DOHH2 (cell line): ENCODE data around the gene ENDOD1.

Experiments
- H3F3A ChIP-seq: fragments of 200-600 bp; sonication (generic), shearing (Covaris generic); 2 replicates; pipeline ENCODE4 v1.6.0; 2016; ENCODE audit warnings: antibody characterized with exemption, mild to moderate bottlenecking; ENCODE audit not compliant: control insufficient read depth, insufficient read depth
- H3K27ac ChIP-seq: fragments of 200-600 bp; sonication (generic); 2 replicates; pipeline ENCODE4 v1.5.1; 2014; ENCODE audit warnings: low read depth, mild to moderate bottlenecking, low read length, moderate library complexity
- H3K27me3 ChIP-seq: fragments of 200-600 bp; sonication (generic); 2 replicates; pipeline ENCODE4 v1.6.1; 2014; ENCODE audit warnings: mild to moderate bottlenecking, low read length, mixed read lengths; ENCODE audit not compliant: control insufficient read depth
- H3K36me3 ChIP-seq: fragments of 200-600 bp; sonication (generic); 2 replicates; pipeline ENCODE4 v1.6.1; 2014; ENCODE audit warnings: mild to moderate bottlenecking, low read length, moderate library complexity, mixed read lengths; ENCODE audit not compliant: control insufficient read depth
- H3K4me1 ChIP-seq: fragments of 200-600 bp; sonication (generic); 2 replicates; pipeline ENCODE4 v1.6.1; 2014; ENCODE audit warnings: mild to moderate bottlenecking, low read length, mixed read lengths; ENCODE audit not compliant: control insufficient read depth
- H3K4me2 ChIP-seq: fragments of 200-600 bp; sonication (generic); 2 replicates; pipeline ENCODE4 v1.6.0; 2014; ENCODE audit warnings: mild to moderate bottlenecking, low read length, moderate library complexity
- H3K4me3 ChIP-seq: fragments of 200-600 bp; sonication (generic); 2 replicates; pipeline ENCODE4 v1.5.1; 2014; ENCODE audit warnings: mild to moderate bottlenecking, low read length, mixed read lengths
- H3K79me2 ChIP-seq: fragments of 200-600 bp; sonication (generic); 2 replicates; pipeline ENCODE4 v1.6.1; 2014; ENCODE audit warnings: mild to moderate bottlenecking, low read length, mixed read lengths; ENCODE audit not compliant: control insufficient read depth
- H3K9me2 ChIP-seq: fragments of 200-600 bp; sonication (generic); replicated peaks from 2 replicates; pipeline ENCODE4 v1.6.1; 2014; ENCODE audit warnings: mild to moderate bottlenecking, low read length, mixed read lengths; ENCODE audit not compliant: control insufficient read depth
- H3K9me3 ChIP-seq: fragments of 200-600 bp; sonication (generic); 2 replicates; pipeline ENCODE4 v1.6.1; 2014; ENCODE audit warnings: antibody characterized with exemption, low read length, mixed read lengths; ENCODE audit not compliant: control insufficient read depth, insufficient read depth
- H4K20me1 ChIP-seq: fragments of 200-600 bp; sonication (generic); 2 replicates; pipeline ENCODE4 v1.6.0; 2014; ENCODE audit warnings: low read depth, mild to moderate bottlenecking, antibody characterized with exemption, low read length, moderate library complexity; ENCODE audit not compliant: control insufficient read depth, insufficient read depth
- CTCF ChIP-seq: fragments of 200-600 bp; sonication (generic); IDR thresholded peaks from one replicate; pipeline ENCODE4 v1.5.1; 2014; ENCODE audit warnings: antibody characterized with exemption, mild to moderate bottlenecking, low read depth, low read length; ENCODE audit not compliant: poor library complexity, severe bottlenecking
- EZH2phosphoT487 ChIP-seq: fragments of 200-600 bp; sonication (generic); IDR thresholded peaks from 2 replicates; pipeline ENCODE4 v1.6.1; 2017; ENCODE audit warnings: borderline replicate concordance, mild to moderate bottlenecking, antibody characterized with exemption, low read length, moderate library complexity, mixed read lengths

The ENDOD1 gene

GRCh38 chr11:95068549-95068948, 21.1 kb upstream of the ENDOD1 start:
- Histone ChIP-seq H3K27ac (peak overlapping the region; percentile 87), H3K36me3 (peaks cover 44% of the 10 kb centered on the region), H3K27me3 (no peaks in the 10 kb centered on the region), H3K79me2 (peaks cover 48% of the 10 kb centered on the region), H3K9me2 (no peaks in the 10 kb centered on the region), H3F3A (peaks cover 8% of the 10 kb centered on the region), H3K4me1 (peaks cover 18% of the 10 kb centered on the region), H3K4me2 (peak overlapping the region; percentile 67), H4K20me1 (no peaks in the 10 kb centered on the region), H3K9me3 (no peaks in the 10 kb centered on the region), H3K4me3 (peak overlapping the region; percentile 89)
- TF ChIP-seq EZH2phosphoT487 (no peak), CTCF (no peak)

GRCh38 chr11:95070471-95070870, 19.2 kb upstream of the ENDOD1 start:
- no peaks in the 10 kb centered on the region for H3K9me2 ChIP-seq
- peaks cover 8% of the 10 kb centered on the region for H3F3A ChIP-seq
- peaks cover 44% of the 10 kb centered on the region for H3K36me3 ChIP-seq
- no peak overlapping the region for H3K4me3 ChIP-seq
- no peak for TF ChIP-seq CTCF
- TF ChIP-seq EZH2phosphoT487: no peak
- peaks cover 48% of the 10 kb centered on the region for H3K79me2 ChIP-seq
- H3K27me3 ChIP-seq: no peaks in the 10 kb centered on the region
- H3K27ac ChIP-seq: no peak overlapping the region
- H3K4me2 ChIP-seq: peak overlapping the region; percentile 24
- H3K9me3 ChIP-seq: no peaks in the 10 kb centered on the region
- no peaks in the 10 kb centered on the region for H4K20me1 ChIP-seq
- peaks cover 18% of the 10 kb centered on the region for H3K4me1 ChIP-seq

GRCh38 chr11:95072948-95073347, 16.7 kb upstream of the ENDOD1 start:
- Histone ChIP-seq H3K4me3 (no peak overlapping the region), H3K36me3 (peaks cover 38% of the 10 kb centered on the region), H4K20me1 (no peaks in the 10 kb centered on the region), H3F3A (peaks cover 8% of the 10 kb centered on the region), H3K4me2 (no peak overlapping the region), H3K9me2 (no peaks in the 10 kb centered on the region), H3K4me1 (peaks cover 25% of the 10 kb centered on the region), H3K27ac (no peak overlapping the region), H3K79me2 (peaks cover 39% of the 10 kb centered on the region), H3K9me3 (no peaks in the 10 kb centered on the region), H3K27me3 (no peaks in the 10 kb centered on the region)
- TF ChIP-seq CTCF (no peak), EZH2phosphoT487 (no peak)
